ENCODE results near the gene P3H3. TPM values are rescaled to one million over a fixed set of nuclear protein-coding genes. Genes with fewer than 3 reads are reported as not detected.
A peak's percentile ranks its signal among the peaks of the same experiment; 100 is the strongest.

Gene P3H3
- total and polyA plus RNA-seq, 4 donors, result 0.42 to 1.9 (median 1.6) TPM

- no peak for DNase-seq (ENCODE audit: low spot score)
- TF ChIP-seq FOXA1 (IDR thresholded peaks at IDR 0.05), result no peak
- TF ChIP-seq TAF1 (conservative IDR thresholded peaks at IDR 0.05), result no peak
- TF ChIP-seq MAX (IDR thresholded peaks at IDR 0.05), result no peak
- TF ChIP-seq JUND (IDR thresholded peaks at IDR 0.05), result no peak
- Histone ChIP-seq H3K4me1 (ENCODE audit: control insufficient read depth in 4 of 4, insufficient read depth in 4 of 4, low read length in 3 of 4) (peaks cover 7 to 23% (median 13%) of the 10 kb centered on the region in 4 donors), H3K9ac (ENCODE audit: low read depth in 1 of 2, low read length in 2 of 2) (no peak overlapping the region), H3K27me3 (ENCODE audit: control insufficient read depth in 4 of 4, insufficient read depth in 4 of 4, low read length in 3 of 4) (no peaks in the 10 kb centered on the region), H3K36me3 (ENCODE audit: control insufficient read depth in 4 of 4, insufficient read depth in 3 of 4, low read depth in 1 of 4, low read length in 3 of 4) (peaks cover 0 to 3% (median 3%) of the 10 kb centered on the region in 4 donors), H3K4me3 (ENCODE audit: low read depth in 1 of 3, low read length in 3 of 3) (peak overlapping the region in 1 of 3 donors; percentile 79), H3K9me3 (ENCODE audit: control insufficient read depth in 4 of 4, low read length in 3 of 4) (no peaks in the 10 kb centered on the region), H3K27ac (ENCODE audit: low read depth in 1 of 2, low read length in 2 of 2) (no peak overlapping the region)
- 38% methylated on average over 16 of the region's 16 CpGs for WGBS
These were observed 22.6 kb downstream of the P3H3 start for GRCh38 chr12:6850796-6851152.

- Histone ChIP-seq H3K4me1 (ENCODE audit: control insufficient read depth in 4 of 4, insufficient read depth in 4 of 4, low read length in 3 of 4) (peaks cover 7 to 23% (median 13%) of the 10 kb centered on the region in 4 donors), H3K36me3 (ENCODE audit: control insufficient read depth in 4 of 4, insufficient read depth in 3 of 4, low read depth in 1 of 4, low read length in 3 of 4) (peaks cover 0 to 9% (median 7%) of the 10 kb centered on the region in 4 donors), H3K27ac (ENCODE audit: low read depth in 1 of 2, low read length in 2 of 2) (peak within 1 kb of the TSS; percentile 90 to 98), H3K4me3 (ENCODE audit: low read depth in 1 of 3, low read length in 3 of 3) (peak within 1 kb of the TSS; percentile 79 to 99 (median 79)), H3K9ac (ENCODE audit: low read depth in 1 of 2, low read length in 2 of 2) (peak within 1 kb of the TSS; percentile 77 to 87), H3K27me3 (ENCODE audit: control insufficient read depth in 4 of 4, insufficient read depth in 4 of 4, low read length in 3 of 4) (no peaks in the 10 kb centered on the region), H3K9me3 (ENCODE audit: control insufficient read depth in 4 of 4, low read length in 3 of 4) (no peaks in the 10 kb centered on the region)
- under 1% methylated on average over 37 of the region's 37 CpGs for WGBS
- DNase-seq (ENCODE audit: low spot score), result peak; percentile 96
- TF ChIP-seq ATF3 (IDR thresholded peaks at IDR 0.05) (peak; percentile 9), NR2F2 (IDR thresholded peaks at IDR 0.05) (peak; percentile 47), SP1 (IDR thresholded peaks at IDR 0.05) (peak; percentile 99), CTCF (IDR thresholded peaks at IDR 0.05; ENCODE audit: low read depth, low read length, missing input control) (peak; percentile 3), TAF1 (conservative IDR thresholded peaks at IDR 0.05) (peak; percentile 88), GABPA (IDR thresholded peaks at IDR 0.05 in 1 of 2, conservative IDR thresholded peaks at IDR 0.05 in 1 of 2) (peak in 1 of 2 donors; percentile 12), HNF4A (conservative IDR thresholded peaks at IDR 0.05) (no peak), FOXA2 (IDR thresholded peaks at IDR 0.05) (no peak), EGR1 (IDR thresholded peaks at IDR 0.05; ENCODE audit: low read depth in 2 of 2) (no peak), ZBTB33 (IDR thresholded peaks at IDR 0.05) (no peak), FOXA1 (IDR thresholded peaks at IDR 0.05) (no peak), REST (IDR thresholded peaks at IDR 0.05) (no peak), JUND (IDR thresholded peaks at IDR 0.05) (peak in 1 of 2 donors; percentile 52), RXRA (IDR thresholded peaks at IDR 0.05) (peak; percentile 63 to 73), YY1 (IDR thresholded peaks at IDR 0.05) (no peak), MAX (IDR thresholded peaks at IDR 0.05) (no peak), RAD21 (IDR thresholded peaks at IDR 0.05) (no peak), HNF4G (IDR thresholded peaks at IDR 0.05) (no peak)
These were observed 23.1 kb downstream of the P3H3 start, which contains the start of gene CDCA3 for GRCh38 chr12:6851153-6851920. TSS of gene CDCA3 (minus strand) at chr12:6851286. CDS start at chr12:6850952, 334 bp downstream.

Measured in liver (tissue), 9 donors.